ENCODE data around the gene MSX1. TPM values are rescaled to one million over a fixed set of nuclear protein-coding genes. Genes with fewer than 3 reads are reported as not detected.

MSX1 gene
- total and polyA plus RNA-seq, 2 of the 8 experiments (the other 6 are each of a cell fraction or from before 2014, with no cell fraction given), result 0.47 TPM; not detected in 1

- TF ChIP-seq RXRA (IDR thresholded peaks at IDR 0.05; ENCODE audit: insufficient read depth, low read depth, low read length) (0 out of 2 replicates have a peak, but pooled peaks have one; percentile 79), CHD7 (IDR thresholded peaks at IDR 0.05; ENCODE audit: insufficient replicate concordance, low read length) (no peak), HDAC6 (IDR thresholded peaks at IDR 0.05; ENCODE audit: low read depth, low read length) (peak; percentile 61), MAX (IDR thresholded peaks at IDR 0.05) (peak; percentile 45), E2F6 (IDR thresholded peaks at IDR 0.05) (no peak), NANOG (IDR thresholded peaks at IDR 0.05; ENCODE audit: insufficient read depth, low read depth, low read length, poor library complexity, severe bottlenecking) (peak; percentile 23), RNF2 (IDR thresholded peaks at IDR 0.05; ENCODE audit: borderline replicate concordance, low read depth, low read length, missing control alignments, poor library complexity, severe bottlenecking) (no peak), EGR1 (IDR thresholded peaks at IDR 0.05; ENCODE audit: borderline replicate concordance, low read depth, low read length) (peak; percentile 72), CTBP2 (IDR thresholded peaks at IDR 0.05; ENCODE audit: borderline replicate concordance, insufficient read depth, insufficient read length, low read length) (peak; percentile 99)
Measured at GRCh38 chr4:4859325-4859798, at the start of gene MSX1 (continued).
